ENCODE data around the gene KIF23.

KIF23 gene

GRCh38 chr15:69480932-69481331, 66.8 kb downstream of the KIF23 start:
- Histone ChIP-seq H3K36me3 (ENCODE audit: control insufficient read depth, insufficient read depth, low read length) (no peaks in the 10 kb centered on the region), H3K4me3 (replicated peaks; ENCODE audit: low read depth, low read length) (no peak overlapping the region), H3K27me3 (replicated peaks; ENCODE audit: control insufficient read depth, insufficient read depth, low read length) (peaks cover 3% of the 10 kb centered on the region)
- TF ChIP-seq, protein P1, sequence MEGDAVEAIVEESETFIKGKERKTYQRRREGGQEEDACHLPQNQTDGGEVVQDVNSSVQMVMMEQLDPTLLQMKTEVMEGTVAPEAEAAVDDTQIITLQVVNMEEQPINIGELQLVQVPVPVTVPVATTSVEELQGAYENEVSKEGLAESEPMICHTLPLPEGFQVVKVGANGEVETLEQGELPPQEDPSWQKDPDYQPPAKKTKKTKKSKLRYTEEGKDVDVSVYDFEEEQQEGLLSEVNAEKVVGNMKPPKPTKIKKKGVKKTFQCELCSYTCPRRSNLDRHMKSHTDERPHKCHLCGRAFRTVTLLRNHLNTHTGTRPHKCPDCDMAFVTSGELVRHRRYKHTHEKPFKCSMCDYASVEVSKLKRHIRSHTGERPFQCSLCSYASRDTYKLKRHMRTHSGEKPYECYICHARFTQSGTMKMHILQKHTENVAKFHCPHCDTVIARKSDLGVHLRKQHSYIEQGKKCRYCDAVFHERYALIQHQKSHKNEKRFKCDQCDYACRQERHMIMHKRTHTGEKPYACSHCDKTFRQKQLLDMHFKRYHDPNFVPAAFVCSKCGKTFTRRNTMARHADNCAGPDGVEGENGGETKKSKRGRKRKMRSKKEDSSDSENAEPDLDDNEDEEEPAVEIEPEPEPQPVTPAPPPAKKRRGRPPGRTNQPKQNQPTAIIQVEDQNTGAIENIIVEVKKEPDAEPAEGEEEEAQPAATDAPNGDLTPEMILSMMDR (IDR thresholded peaks at IDR 0.05; ENCODE audit: insufficient read depth, low read length, poor library complexity, severe bottlenecking), result no peak
- no peak for DNase-seq (ENCODE audit: extremely low read depth, insufficient read length)

- TF ChIP-seq, protein P1 (IDR thresholded peaks at IDR 0.05; ENCODE audit: insufficient read depth, low read length, poor library complexity, severe bottlenecking), result no peak
- Histone ChIP-seq H3K36me3 (ENCODE audit: control insufficient read depth, insufficient read depth, low read length) (no peaks in the 10 kb centered on the region), H3K27me3 (replicated peaks; ENCODE audit: control insufficient read depth, insufficient read depth, low read length) (peaks cover 3% of the 10 kb centered on the region), H3K4me3 (replicated peaks; ENCODE audit: low read depth, low read length) (no peak overlapping the region)
- DNase-seq (ENCODE audit: extremely low read depth, insufficient read length), result no peak
Observed at GRCh38 chr15:69482686-69483256, 68.6 kb downstream of the KIF23 start.

DNA sequence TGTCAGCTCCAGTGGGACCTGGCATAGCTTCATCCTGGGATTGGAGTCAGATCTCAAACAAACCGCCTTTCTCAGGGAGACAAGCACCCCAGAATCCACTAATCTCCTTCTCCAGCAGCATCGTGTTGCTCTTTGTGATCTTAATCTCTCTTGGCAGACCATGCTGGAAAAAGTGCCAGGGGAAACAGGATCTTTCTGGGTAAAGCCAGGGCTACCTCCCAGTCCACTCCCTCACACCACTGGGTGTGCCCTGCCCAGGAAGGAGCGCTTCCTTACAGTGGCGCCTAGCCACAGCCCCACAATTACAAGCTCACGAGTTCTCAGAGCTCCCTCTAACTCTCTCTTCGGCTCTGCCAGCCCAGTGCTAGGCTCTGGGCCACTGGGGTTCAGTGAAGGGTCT, 70.7 kb downstream of the KIF23 start:
- peaks cover 3% of the 10 kb centered on the region for H3K27me3 ChIP-seq (replicated peaks; ENCODE audit: control insufficient read depth, insufficient read depth, low read length)
- no peak for DNase-seq (ENCODE audit: extremely low read depth, insufficient read length)
- H3K36me3 ChIP-seq (ENCODE audit: control insufficient read depth, insufficient read depth, low read length), result no peaks in the 10 kb centered on the region
- H3K4me3 ChIP-seq (replicated peaks; ENCODE audit: low read depth, low read length), result no peak overlapping the region
- TF ChIP-seq, protein P1 (IDR thresholded peaks at IDR 0.05; ENCODE audit: insufficient read depth, low read length, poor library complexity, severe bottlenecking), result no peak

GRCh38 chr15:69486481-69487110, 72.4 kb downstream of the KIF23 start:
- TF ChIP-seq, protein P1 (IDR thresholded peaks at IDR 0.05; ENCODE audit: insufficient read depth, low read length, poor library complexity, severe bottlenecking), result no peak
- no peaks in the 10 kb centered on the region for H3K36me3 ChIP-seq (ENCODE audit: control insufficient read depth, insufficient read depth, low read length)
- DNase-seq (ENCODE audit: extremely low read depth, insufficient read length), result no peak
- H3K4me3 ChIP-seq (replicated peaks; ENCODE audit: low read depth, low read length), result no peak overlapping the region
- peaks cover 3% of the 10 kb centered on the region for H3K27me3 ChIP-seq (replicated peaks; ENCODE audit: control insufficient read depth, insufficient read depth, low read length)

DNA sequence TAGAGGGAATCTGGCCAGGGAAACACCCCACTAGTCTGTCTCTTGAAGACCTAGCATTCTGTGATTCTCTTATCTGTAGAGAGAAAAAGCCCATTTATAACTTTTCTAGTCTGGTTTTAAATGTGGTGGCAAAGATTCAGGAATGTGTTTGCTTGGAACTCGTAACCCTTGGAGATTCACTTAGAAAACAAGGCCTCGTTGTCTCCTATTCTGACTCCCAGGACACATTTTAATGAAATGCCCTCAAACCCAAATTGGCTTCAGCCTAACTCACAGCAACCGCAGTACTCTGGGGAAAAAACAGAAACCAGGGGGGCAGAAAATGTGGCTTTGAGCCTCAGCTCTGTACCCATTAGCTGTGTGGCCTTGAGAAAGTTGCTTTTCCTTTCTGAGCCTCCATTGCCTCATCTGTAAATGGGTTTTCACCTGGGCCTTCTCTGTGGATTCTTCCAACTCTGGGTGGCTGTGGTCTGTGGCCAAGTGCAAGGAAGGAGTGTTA, 75.0 kb downstream of the KIF23 start:
- no peak for DNase-seq (ENCODE audit: extremely low read depth, insufficient read length)
- Histone ChIP-seq H3K4me3 (replicated peaks; ENCODE audit: low read depth, low read length) (no peak overlapping the region), H3K27me3 (replicated peaks; ENCODE audit: control insufficient read depth, insufficient read depth, low read length) (peaks cover 3% of the 10 kb centered on the region; the same call in 1 of the 2 replicates), H3K36me3 (ENCODE audit: control insufficient read depth, insufficient read depth, low read length) (no peaks in the 10 kb centered on the region)
- TF ChIP-seq, protein P1 (IDR thresholded peaks at IDR 0.05; ENCODE audit: insufficient read depth, low read length, poor library complexity, severe bottlenecking), result no peak
